Caco-2 (cell line): Measurements from ENCODE around the gene P3R3URF. TPM values are rescaled to one million over a fixed set of nuclear protein-coding genes. Genes with fewer than 3 reads are reported as not detected.

ENCODE experiments used
- BruUV-seq: library from RNA; stranded (reverse); fragments of 400-500 nt; replicated peaks from 2 replicates; lab custom pipeline; 2021; lab: Mats Ljungman, UMichigan
- CTCF ChIA-PET: fragments of 300-600 bp; sonication (Branson Sonifier 250); formaldehyde crosslinking; loops from one replicate; lab custom pipeline; 2022; ENCODE audit warnings: antibody characterized with exemption; lab: Charles Lee
- POLR2A ChIA-PET: fragments of 300-600 bp; sonication (Branson Sonifier 250); formaldehyde crosslinking; loops from one replicate; lab custom pipeline; 2022; ENCODE audit warnings: antibody characterized with exemption; lab: Charles Lee
- DNase-seq, 2 experiments: peaks; one replicate each; pipeline versions ENCODE4 v3.0.0 to v3.0.0-alpha.2; 2020 to 2022
- H3K27me3 ChIP-seq: replicated peaks from 2 replicates; pipeline ENCODE4 v1.6.0; 2011; ENCODE audit warnings: low read length; ENCODE audit not compliant: control insufficient read depth, insufficient read depth
- H3K36me3 ChIP-seq: 2 replicates; pipeline ENCODE4 v1.5.1; 2011; ENCODE audit warnings: low read length; ENCODE audit not compliant: control insufficient read depth, insufficient read depth
- H3K4me1 ChIP-seq: fragments of 250-450 bp; sonication (Bioruptor Pico); 2 replicates; pipeline ENCODE4 v1.5.1; 2020; ENCODE audit warnings: mild to moderate bottlenecking
- H3K4me3 ChIP-seq: 2 replicates; pipeline ENCODE4 v1.5.1; 2011; ENCODE audit warnings: low read depth, mild to moderate bottlenecking, control low read depth, low read length
- H3K9me3 ChIP-seq: fragments of 250-450 bp; sonication (Bioruptor Pico); 2 replicates; pipeline ENCODE4 v1.5.1; 2020; ENCODE audit warnings: mild to moderate bottlenecking, moderate library complexity
- H3K27ac Mint-ChIP-seq: one replicate; pipeline ENCODE4 v1.8.0; 2022; ENCODE audit warnings: mixed read lengths; ENCODE audit not compliant: unreplicated experiment
- H3K27me3 Mint-ChIP-seq: one replicate; pipeline ENCODE4 v1.8.0; 2022; ENCODE audit warnings: mixed read lengths; ENCODE audit not compliant: insufficient read depth, unreplicated experiment
- H3K36me3 Mint-ChIP-seq: one replicate; pipeline ENCODE4 v1.8.0; 2022; ENCODE audit warnings: mild to moderate bottlenecking, mixed read lengths; ENCODE audit not compliant: insufficient read depth, unreplicated experiment
- H3K4me1 Mint-ChIP-seq: one replicate; pipeline ENCODE4 v1.8.0; 2022; ENCODE audit warnings: low read depth, mixed read lengths; ENCODE audit not compliant: unreplicated experiment
- H3K4me3 Mint-ChIP-seq: one replicate; pipeline ENCODE4 v1.8.0; 2022; ENCODE audit warnings: mild to moderate bottlenecking, moderate library complexity, mixed read lengths; ENCODE audit not compliant: unreplicated experiment
- H3K9me3 Mint-ChIP-seq: one replicate; pipeline ENCODE4 v1.8.0; 2022; ENCODE audit warnings: mixed read lengths; ENCODE audit not compliant: unreplicated experiment
- intact Hi-C: fragments of 100-400 bp; cut with micrococcal nuclease; formaldehyde crosslinking; loops from one replicate; pipeline ENCODE4 v1.10.0; 2022; ENCODE audit not compliant: unreplicated experiment
- total RNA-seq: library from RNA; stranded (reverse); gene quantifications from 2 replicates; pipeline ENCODE4 v1.2.3, GENCODE V29; 2022
- TF ChIP-seq, protein P1 (sequence below), 2 experiments: fragments of 200-600 bp in 1 of 2; IDR thresholded peaks; 1 replicate in 1 of 2; 2 replicates in 1 of 2; pipeline versions ENCODE4 v1.5.1 to v1.8.0; 2011 to 2022; ENCODE audit warnings: antibody characterized with exemption in 1 of 2, control low read depth in 1 of 2, inconsistent platforms in 1 of 2, low read depth in 1 of 2, low read length in 1 of 2, mild to moderate bottlenecking in 1 of 2, moderate library complexity in 1 of 2; ENCODE audit not compliant: insufficient read depth in 1 of 2, severe bottlenecking in 1 of 2, unreplicated experiment in 1 of 2

The P3R3URF gene
- total RNA-seq, 1 experiment from 2014 or later: not detected

DNA sequence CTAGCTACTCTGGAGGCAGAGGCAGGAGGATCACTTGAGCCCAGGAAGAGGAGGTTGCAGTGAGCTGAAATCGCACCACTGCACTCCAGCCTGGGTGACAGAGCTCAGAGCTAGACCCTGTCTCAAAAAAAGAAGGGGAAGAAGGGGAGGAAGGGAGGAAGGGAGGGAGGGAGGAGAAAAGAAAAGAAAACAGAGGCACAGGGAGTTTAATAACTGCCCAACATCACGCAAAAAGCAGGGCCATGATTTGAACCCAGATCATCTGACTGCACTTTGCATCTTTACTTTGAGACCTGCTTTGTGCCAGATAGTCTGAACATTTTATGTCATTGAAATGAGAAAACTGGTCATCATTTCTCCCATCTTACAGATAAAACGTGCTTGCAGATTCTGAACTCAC lies 28.9 kb upstream of the P3R3URF start:
- intact Hi-C loops: no loop called here
- Mint-ChIP-seq H3K36me3 (no peaks in the 10 kb centered on the region), H3K27me3 (no peaks in the 10 kb centered on the region), H3K4me1 (no peaks in the 10 kb centered on the region), H3K27ac (no peak overlapping the region), H3K9me3 (no peaks in the 10 kb centered on the region), H3K4me3 (no peak overlapping the region)
- Histone ChIP-seq H3K4me1 (no peaks in the 10 kb centered on the region), H3K4me3 (no peak overlapping the region), H3K36me3 (no peaks in the 10 kb centered on the region), H3K27me3 (no peaks in the 10 kb centered on the region), H3K9me3 (no peaks in the 10 kb centered on the region)
- CTCF ChIA-PET: no interaction called here
- DNase-seq: no peak
- BruUV-seq: no TSS peak
- TF ChIP-seq, protein P1, sequence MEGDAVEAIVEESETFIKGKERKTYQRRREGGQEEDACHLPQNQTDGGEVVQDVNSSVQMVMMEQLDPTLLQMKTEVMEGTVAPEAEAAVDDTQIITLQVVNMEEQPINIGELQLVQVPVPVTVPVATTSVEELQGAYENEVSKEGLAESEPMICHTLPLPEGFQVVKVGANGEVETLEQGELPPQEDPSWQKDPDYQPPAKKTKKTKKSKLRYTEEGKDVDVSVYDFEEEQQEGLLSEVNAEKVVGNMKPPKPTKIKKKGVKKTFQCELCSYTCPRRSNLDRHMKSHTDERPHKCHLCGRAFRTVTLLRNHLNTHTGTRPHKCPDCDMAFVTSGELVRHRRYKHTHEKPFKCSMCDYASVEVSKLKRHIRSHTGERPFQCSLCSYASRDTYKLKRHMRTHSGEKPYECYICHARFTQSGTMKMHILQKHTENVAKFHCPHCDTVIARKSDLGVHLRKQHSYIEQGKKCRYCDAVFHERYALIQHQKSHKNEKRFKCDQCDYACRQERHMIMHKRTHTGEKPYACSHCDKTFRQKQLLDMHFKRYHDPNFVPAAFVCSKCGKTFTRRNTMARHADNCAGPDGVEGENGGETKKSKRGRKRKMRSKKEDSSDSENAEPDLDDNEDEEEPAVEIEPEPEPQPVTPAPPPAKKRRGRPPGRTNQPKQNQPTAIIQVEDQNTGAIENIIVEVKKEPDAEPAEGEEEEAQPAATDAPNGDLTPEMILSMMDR (IDR thresholded peaks at IDR 0.05; ENCODE audit: insufficient read depth in 1 of 2, low read depth in 1 of 2, low read length in 1 of 2, severe bottlenecking in 1 of 2, unreplicated experiment in 1 of 2): no peak
- POLR2A ChIA-PET: no interaction called here

- no peak overlapping the region for H3K27ac Mint-ChIP-seq
- no peaks in the 10 kb centered on the region for H3K9me3 Mint-ChIP-seq
- no peaks in the 10 kb centered on the region for H3K9me3 ChIP-seq
- no peaks in the 10 kb centered on the region for H3K27me3 ChIP-seq
- ChIA-PET POLR2A (no interaction called here), CTCF (no interaction called here)
- intact Hi-C loops: no loop called here
- H3K4me1 Mint-ChIP-seq: no peaks in the 10 kb centered on the region
- H3K4me1 ChIP-seq: no peaks in the 10 kb centered on the region
- TF ChIP-seq, protein P1 (IDR thresholded peaks at IDR 0.05; ENCODE audit: insufficient read depth in 1 of 2, low read depth in 1 of 2, low read length in 1 of 2, severe bottlenecking in 1 of 2, unreplicated experiment in 1 of 2): no peak
- H3K36me3 Mint-ChIP-seq: no peaks in the 10 kb centered on the region
- DNase-seq: no peak
- no peaks in the 10 kb centered on the region for H3K36me3 ChIP-seq
- no peaks in the 10 kb centered on the region for H3K27me3 Mint-ChIP-seq
- no TSS peak for BruUV-seq
- no peak overlapping the region for H3K4me3 ChIP-seq
- H3K4me3 Mint-ChIP-seq: no peak overlapping the region
Observed at GRCh38 chr1:46204406-46204742, 28.1 kb upstream of the P3R3URF start.

GRCh38 chr1:46203738-46204405 lies 27.6 kb upstream of the P3R3URF start:
- intact Hi-C loops: no loop called here
- BruUV-seq: no TSS peak
- TF ChIP-seq, protein P1 (IDR thresholded peaks at IDR 0.05; ENCODE audit: insufficient read depth in 1 of 2, low read depth in 1 of 2, low read length in 1 of 2, severe bottlenecking in 1 of 2, unreplicated experiment in 1 of 2): no peak
- H3K36me3 Mint-ChIP-seq: no peaks in the 10 kb centered on the region
- H3K4me1 Mint-ChIP-seq: no peaks in the 10 kb centered on the region
- no peaks in the 10 kb centered on the region for H3K9me3 Mint-ChIP-seq
- H3K4me3 Mint-ChIP-seq: peak overlapping the region; percentile 70
- Histone ChIP-seq H3K36me3 (no peaks in the 10 kb centered on the region), H3K27me3 (no peaks in the 10 kb centered on the region), H3K9me3 (no peaks in the 10 kb centered on the region), H3K4me3 (no peak overlapping the region), H3K4me1 (no peaks in the 10 kb centered on the region)
- CTCF ChIA-PET: interaction anchor here (1.5 kb wide), 1 partner anchor 19 kb away, joined by 4 read pairs; no protein-coding TSS in a partner anchor
- no peak overlapping the region for H3K27ac Mint-ChIP-seq
- POLR2A ChIA-PET: no interaction called here
- H3K27me3 Mint-ChIP-seq: no peaks in the 10 kb centered on the region
- no peak for DNase-seq
